ENCODE data around the gene ZNF141.

DNA sequence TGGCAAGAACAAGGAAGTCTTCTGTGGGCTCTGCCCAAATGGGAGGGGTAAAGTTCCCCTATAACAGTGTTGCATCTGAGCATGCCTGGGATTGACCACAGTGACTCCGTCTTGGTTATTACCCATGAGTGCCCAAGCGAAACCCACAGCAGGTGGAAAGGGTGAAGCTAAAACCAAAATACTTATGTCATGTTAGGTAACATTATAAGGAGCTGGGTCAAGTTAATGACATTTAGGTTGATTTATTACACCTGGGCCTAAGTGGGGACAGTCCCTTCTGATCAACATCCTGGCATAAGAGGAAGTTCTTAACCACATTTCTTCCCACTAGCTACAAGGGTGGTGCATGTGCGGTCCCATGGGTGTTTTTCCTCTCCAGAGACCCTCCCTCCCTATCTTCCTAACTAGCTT lies 31.1 kb upstream of the ZNF141 start:
- TF ChIP-seq CSDC2 (CRISPR knock-in tag; IDR thresholded peaks at IDR 0.05) (no peak), OSR1 (CRISPR knock-in tag; IDR thresholded peaks at IDR 0.05) (no peak), ZNF565 (CRISPR knock-in tag; conservative IDR thresholded peaks at IDR 0.05; ENCODE audit: low read depth) (no peak), ZC3H10 (CRISPR knock-in tag; IDR thresholded peaks at IDR 0.05) (no peak), ZNF8 (CRISPR knock-in tag; IDR thresholded peaks at IDR 0.05) (no peak), ZNF70 (CRISPR knock-in tag; IDR thresholded peaks at IDR 0.05) (no peak), ZFP30 (CRISPR knock-in tag; IDR thresholded peaks at IDR 0.05) (no peak)
- TF ChIP-seq, protein P1, sequence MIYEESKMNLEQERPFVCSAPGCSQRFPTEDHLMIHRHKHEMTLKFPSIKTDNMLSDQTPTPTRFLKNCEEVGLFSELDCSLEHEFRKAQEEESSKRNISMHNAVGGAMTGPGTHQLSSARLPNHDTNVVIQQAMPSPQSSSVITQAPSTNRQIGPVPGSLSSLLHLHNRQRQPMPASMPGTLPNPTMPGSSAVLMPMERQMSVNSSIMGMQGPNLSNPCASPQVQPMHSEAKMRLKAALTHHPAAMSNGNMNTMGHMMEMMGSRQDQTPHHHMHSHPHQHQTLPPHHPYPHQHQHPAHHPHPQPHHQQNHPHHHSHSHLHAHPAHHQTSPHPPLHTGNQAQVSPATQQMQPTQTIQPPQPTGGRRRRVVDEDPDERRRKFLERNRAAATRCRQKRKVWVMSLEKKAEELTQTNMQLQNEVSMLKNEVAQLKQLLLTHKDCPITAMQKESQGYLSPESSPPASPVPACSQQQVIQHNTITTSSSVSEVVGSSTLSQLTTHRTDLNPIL (CRISPR knock-in tag; IDR thresholded peaks at IDR 0.05; ENCODE audit: low read depth) = no peak
- TF ChIP-seq, protein P2, sequence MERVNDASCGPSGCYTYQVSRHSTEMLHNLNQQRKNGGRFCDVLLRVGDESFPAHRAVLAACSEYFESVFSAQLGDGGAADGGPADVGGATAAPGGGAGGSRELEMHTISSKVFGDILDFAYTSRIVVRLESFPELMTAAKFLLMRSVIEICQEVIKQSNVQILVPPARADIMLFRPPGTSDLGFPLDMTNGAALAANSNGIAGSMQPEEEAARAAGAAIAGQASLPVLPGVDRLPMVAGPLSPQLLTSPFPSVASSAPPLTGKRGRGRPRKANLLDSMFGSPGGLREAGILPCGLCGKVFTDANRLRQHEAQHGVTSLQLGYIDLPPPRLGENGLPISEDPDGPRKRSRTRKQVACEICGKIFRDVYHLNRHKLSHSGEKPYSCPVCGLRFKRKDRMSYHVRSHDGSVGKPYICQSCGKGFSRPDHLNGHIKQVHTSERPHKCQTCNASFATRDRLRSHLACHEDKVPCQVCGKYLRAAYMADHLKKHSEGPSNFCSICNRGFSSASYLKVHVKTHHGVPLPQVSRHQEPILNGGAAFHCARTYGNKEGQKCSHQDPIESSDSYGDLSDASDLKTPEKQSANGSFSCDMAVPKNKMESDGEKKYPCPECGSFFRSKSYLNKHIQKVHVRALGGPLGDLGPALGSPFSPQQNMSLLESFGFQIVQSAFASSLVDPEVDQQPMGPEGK (CRISPR knock-in tag; IDR thresholded peaks at IDR 0.05; ENCODE audit: borderline replicate concordance) = no peak

Measured in SK-N-SH treated with all-trans-retinoic acid at 6 μM for 48 hours (cell line).